Activated CD8-positive, alpha-beta memory T cell treated with anti-CD3 and anti-CD28 coated beads, Interleukin-2, amount 50 U/mL, for 24 hours (primary cell): ENCODE data around the gene TM4SF4.
"Not testable (repeated sequence)": the region's sequence is repeated elsewhere in the genome, so short reads cannot be mapped to it uniquely, and the experiment has no call there.

Experiments
- DNase-seq: peaks from one replicate; pipeline ENCODE4 v3.0.0-alpha.2; 2020; ENCODE audit errors: extremely low read depth

TM4SF4 gene, protein sequence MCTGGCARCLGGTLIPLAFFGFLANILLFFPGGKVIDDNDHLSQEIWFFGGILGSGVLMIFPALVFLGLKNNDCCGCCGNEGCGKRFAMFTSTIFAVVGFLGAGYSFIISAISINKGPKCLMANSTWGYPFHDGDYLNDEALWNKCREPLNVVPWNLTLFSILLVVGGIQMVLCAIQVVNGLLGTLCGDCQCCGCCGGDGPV

GRCh38 chr3:149474250-149474817 lies at the start of gene TM4SF4:
TM4SF4 (plus strand) TSS chr3:149474697; CDS start chr3:149474878, 181 bp downstream.
- DNase-seq = no peak

DNA sequence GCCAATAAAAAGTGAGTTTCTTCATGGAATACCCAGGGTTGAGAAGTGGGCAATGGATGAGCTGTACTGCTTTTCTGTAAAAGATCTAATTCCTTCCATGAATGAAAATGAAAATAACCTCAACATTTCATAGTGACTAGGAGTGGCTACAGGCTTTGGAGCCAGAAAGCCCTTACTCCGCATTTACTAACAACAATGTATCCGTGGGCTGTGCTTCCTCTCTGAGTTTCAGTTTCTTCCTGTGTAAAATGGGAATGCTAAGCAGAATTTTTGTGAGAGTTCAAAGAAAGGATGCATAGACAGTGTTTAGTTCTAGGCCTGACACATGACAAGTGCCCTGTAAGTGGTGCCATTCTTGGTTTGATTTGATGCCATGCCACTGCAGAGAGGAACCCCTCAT lies 49.6 kb upstream of the TM4SF4 start:
- DNase-seq = no peak

DNA sequence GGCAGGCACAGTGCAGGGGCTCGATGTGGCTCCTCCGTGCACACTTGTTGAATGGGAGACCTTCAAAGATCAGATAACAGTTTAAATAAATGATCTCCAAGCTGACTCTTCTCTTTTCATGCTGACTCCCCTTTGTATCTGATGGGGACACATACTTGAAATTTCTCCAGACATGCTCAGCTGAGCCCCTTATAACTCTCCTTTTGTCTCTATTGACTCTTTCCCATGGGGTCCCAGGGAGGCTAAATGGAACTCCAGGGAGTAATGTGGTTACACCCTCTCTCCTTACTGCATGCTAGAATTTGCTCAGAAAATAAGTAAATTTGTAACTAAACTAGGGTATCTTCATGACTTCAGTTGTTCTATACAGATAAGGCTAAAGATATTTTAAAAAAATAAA lies 48.2 kb upstream of the TM4SF4 start:
- no peak for DNase-seq

DNA sequence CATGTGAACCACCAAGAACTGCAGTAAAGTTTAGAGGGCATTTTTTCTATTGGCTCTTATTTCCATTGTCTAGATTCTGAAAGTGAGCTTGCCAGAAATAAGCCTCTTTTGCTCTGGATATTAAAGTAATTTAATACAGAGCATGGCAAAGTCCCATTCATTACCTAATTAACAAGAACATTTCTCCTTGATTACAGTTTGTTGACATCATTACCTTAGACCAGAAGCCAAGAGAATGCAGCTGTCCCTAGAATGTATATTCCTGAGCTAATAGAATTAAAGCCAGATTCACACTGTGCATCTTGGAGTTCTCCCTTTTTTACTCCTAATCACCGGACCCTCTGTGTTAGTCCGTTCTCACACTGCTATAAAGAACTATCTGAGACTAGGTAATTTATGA lies 46.4 kb upstream of the TM4SF4 start:
- no peak for DNase-seq

DNA sequence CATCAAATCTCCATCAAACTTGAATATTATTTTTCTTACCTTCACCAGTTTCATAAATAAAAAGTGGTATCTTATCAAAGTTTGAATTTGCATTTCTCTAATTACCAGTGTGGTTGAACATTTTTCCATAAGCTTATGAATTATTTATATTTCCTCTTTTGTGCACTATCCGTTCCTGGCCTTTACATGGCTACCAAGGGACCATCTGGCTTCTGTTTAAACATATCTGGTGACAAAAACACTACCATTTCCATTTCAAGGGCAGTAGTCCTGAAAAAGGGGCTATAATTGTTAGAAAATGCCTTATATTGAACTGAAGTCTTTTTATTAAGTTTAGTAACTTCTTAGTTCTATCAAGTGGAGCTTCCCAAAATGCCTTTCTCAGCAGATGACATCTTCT lies 44.3 kb upstream of the TM4SF4 start:
- DNase-seq = no peak

DNA sequence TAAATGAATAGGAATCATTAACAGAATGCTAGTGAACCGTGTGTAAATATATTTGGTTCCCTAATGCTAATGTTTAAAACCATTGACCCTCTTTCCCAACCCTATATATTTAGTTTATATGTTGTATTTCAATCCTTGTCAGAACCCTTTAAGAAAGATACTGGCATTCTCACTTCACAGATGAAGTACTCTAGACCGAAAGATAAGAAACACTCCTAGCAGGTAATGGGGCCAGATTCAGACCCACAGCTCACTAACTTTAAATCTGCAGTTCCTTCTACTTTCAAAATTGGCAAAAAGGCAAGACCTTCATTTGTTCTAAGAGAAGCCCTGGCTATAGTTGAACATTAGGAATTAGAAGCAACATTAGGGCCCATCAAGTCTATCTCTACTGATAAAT lies 42.3 kb upstream of the TM4SF4 start:
- no peak for DNase-seq

DNA sequence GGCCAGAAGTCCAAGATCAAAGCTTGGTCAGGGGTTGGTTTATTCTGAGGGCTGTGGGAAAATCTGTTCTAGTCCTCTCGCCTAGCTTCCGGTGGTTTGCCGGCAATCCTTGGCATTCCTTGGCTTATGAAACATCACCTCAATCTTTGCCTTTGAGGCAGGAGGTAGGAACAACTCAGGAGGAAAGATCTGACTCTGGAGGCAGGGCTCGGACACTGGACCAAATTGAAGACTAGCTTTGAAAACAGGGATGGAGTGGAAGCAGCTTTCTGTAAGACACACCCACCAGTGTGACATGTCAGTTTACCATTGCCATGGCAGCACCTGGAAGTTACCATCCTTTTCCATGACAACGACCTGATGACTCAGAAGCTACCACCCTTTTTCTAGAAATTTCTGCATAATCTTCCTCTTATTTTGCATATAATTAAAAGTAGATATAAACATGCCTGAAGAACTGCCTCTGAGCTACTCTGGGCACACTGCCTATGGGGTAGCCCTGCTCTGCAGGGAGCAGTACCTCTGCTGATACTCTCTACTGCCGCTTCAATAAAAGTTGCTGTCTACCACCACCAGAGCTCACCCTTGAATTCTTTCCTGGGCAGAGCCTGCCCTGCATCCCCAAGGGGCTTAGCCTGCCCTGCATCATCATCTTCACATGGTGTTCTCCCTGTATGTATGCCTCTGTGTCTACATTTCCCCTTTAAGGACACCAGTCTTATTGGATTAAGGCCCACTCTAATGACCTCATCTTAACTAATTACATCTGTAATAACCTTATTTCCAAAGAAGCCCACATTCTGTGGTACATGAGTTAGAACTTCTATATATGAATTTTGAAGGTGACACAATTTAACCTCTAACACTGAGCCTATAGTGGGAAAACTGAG lies 38.3 kb upstream of the TM4SF4 start:
- DNase-seq = no peak

DNA sequence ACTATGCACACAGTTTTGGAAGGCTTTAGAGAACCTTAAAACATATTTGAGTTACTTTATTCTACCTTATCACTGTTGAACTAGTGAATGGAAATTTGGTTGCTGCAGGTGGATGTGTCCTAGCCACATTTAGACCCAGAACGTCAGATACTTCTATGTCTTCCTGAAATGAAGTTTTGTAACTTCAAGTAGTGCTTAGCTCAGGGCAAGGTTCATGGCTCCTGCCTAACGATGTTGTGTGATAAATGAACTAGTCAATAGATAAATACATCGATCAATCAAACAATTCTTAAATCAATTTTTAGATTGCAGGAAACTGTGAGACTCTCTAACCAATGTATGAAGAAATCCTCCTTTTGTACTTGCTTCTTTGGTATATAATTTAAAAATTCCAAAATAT lies 37.2 kb upstream of the TM4SF4 start:
- no peak for DNase-seq

- DNase-seq = no peak
Observed at GRCh38 chr3:149437710-149438109, 36.8 kb upstream of the TM4SF4 start.

GRCh38 chr3:149438981-149439380 lies 35.5 kb upstream of the TM4SF4 start:
- no peak for DNase-seq

GRCh38 chr3:149441642-149442041 lies 32.9 kb upstream of the TM4SF4 start:
- no peak for DNase-seq

GRCh38 chr3:149442043-149442442 lies 32.5 kb upstream of the TM4SF4 start:
- DNase-seq = no peak

DNA sequence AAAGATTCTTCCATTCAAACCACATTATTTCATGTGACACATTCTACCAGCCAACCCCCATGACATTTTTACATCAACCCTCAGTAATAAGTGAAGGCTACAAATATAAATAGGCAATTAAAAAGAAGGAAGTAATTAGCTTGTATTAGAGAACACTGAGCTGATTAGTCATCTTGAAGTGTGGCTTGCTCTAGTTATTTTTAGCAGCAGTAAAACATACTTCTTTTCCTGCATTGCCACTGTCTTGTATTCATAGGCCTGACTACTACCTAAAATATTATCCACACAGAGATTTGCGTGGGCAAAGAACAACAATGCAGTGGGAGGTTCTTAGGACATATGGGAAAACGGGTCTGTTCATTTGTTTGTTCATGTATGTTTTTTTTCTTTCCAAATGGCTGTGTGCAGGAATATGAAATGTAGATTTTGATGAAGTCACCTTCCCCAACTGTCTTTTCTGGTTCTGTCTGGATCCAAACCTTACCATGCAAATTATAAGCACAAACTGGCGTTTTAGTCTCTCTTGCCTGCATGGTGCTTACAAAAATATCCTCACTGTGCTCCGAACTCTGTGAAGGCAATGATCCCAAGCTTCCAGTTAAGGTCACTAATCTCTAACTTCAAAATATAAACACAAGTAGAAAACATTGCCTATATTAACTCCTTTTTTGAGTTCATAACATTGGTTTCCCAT lies 31.5 kb upstream of the TM4SF4 start:
- DNase-seq = no peak

DNA sequence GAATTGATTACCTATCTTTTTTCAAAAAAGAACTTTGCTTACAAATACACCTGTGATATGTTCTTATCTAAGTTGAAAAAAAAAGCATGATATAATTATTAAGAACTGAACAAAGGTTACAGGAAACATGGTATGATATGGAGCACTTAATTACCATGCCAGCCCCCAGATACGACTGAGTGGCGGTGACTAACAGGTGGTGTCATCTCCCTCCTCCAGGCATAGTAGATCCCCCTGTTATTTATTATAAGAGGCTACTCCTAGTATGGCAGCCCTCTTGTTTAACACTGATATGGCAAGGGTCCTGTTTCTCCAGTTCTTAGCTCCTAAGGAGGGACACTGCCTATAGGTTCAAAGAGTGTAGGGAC lies 31.0 kb upstream of the TM4SF4 start:
- DNase-seq = no peak

DNA sequence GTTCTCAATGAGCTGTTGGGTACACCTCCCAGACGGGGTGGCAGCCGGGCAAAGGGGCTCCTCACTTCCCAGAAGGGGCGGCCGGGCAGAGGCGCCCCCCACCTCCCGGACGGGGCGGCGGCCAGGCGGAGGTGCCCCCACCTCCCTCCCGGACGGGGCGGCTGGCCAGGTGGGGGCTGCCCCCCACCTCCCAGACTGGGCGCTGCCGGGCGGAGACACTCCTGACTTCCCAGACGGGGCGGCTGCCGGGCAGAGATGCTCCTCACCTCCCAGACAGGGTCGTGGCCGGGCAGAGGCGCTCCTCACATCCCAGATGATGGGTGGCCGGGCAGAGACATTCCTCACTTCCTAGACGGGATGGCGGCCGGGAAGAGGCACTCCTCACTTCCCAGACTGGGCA lies 29.6 kb upstream of the TM4SF4 start:
- not testable (repeated sequence) for DNase-seq

DNA sequence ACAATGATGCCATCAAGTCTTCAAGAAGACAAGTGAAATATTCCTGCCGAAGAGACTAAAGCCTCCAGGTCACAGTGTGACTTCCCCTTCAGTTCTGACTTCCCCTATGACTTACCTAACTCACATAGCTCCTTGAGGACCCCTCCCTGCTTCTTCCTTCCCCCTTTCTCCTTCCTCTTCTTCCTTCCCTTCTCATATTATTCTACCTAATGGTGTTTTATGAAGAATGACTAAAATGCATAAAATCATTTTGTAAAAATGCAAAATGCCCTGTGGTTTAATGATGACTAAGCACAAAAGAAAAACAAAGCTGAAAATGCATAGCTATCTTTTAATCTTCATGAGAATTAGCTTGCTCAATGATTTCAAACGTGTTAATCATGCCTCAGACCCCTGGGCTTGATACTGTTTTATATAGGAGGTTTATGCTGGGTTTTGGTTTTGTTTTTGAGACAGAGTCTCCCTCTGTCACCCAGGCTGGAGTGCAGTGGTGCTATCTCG lies 26.1 kb upstream of the TM4SF4 start:
- no peak for DNase-seq

- no peak for DNase-seq
Observed at GRCh38 chr3:149449182-149449581, 25.3 kb upstream of the TM4SF4 start.

DNA sequence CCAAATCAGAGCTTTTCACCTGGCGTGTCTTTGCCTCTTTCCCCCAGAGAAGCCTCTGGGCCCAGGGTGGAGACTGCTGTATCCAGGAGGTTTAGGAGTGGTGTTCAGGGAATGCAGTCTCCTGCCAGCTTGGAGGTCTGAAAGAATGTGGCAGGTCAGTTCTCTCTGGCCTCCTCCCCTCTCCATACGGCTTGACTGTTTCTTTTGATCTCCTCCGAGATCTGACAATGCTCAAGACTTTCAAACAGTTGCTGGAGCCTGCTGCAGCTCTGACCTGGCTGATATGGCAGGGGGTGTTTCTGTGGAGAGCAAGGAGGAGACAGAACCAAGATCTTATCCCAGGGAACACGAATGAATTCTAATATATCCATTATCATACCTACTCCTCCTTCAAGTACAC lies 24.7 kb upstream of the TM4SF4 start:
- no peak for DNase-seq

DNA sequence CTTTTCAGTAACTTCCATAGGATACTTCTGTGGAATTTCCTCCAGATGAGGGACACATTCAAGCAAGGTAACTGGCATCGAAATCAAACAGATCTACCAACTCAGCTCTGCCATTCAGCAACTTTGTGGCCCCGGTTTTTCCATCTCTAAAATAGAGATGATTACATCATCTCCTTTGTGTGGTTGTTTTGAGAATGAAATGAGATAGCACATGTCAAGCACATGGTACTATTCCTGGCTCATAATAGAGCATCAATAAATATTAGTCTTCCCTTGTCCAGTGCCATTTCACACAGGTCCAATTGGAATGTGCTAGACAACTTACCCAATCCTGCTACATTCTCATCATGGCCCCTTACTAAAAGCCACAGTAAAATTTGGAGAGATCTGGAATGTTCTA lies 24.2 kb upstream of the TM4SF4 start:
- no peak for DNase-seq

DNA sequence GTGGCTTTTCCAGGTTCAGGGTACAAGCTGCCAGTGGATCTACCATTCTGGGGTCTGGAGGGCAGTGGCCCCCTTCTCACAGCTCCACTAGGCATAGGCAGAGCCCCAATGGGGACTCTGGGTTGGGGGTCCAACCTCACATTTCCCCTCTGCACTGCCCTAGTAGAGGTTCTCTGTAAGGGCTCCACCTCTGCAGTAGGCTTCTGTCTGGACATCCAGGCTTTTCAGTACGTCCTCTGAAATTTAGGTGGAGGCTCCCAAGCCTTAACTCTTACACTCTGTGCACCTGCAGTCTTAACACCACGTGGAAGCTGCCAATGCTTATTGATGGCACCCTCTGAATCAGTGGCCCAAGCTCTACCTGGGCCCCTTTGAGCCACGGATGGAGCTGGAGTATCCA lies 22.5 kb upstream of the TM4SF4 start:
- DNase-seq = no peak

DNA sequence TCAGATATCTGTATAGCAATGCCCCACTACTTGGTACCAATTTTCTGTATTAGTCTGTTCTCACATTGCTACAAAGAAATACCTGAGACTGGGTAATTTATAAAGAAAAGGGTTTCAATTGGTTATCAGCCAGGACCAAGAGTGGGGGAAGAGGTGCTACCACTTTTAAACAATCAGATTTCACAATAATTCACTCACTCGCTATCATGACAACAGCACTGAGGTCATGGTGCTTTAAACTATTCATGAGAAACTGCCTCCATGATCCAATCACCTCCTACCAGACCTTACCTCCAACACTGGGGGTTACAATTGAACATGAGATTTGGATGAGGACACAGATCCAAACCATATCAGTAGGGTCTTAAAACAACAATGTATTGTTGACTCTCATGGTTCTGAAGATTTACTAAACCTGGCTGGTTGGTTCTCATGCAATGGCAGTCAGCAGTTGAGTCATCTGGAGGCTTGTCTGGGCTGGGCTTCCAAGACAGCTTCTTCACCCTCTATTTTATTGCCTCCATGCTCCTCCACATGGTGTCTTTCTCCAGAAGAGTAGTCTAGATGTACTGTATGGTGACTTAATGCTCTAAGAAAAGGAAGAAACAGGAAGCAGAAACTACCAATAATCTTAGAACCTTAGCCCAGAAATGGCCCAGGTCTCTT lies 21.2 kb upstream of the TM4SF4 start:
- DNase-seq = no peak

DNA sequence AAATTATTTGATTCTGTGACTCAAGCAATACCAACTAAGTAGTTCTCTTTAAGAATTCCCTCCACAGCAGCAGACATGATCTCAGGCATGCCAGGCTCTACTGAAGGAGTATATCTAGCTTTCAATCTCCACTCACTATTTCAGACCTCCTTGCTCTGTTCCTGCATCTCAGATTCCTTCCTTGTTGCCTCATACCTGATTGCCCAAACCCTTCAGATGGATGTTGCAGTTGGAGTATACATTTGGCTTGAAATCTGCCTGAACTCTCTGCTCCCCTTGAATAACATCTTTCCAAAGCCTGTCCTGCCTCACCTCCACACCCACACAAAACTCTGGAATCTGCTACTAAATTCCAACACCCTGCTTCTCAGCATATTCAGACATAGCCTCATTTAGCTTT lies 19.8 kb upstream of the TM4SF4 start:
- no peak for DNase-seq
